Activated effector memory CD4-positive, alpha-beta T cell treated with anti-CD3 and anti-CD28 coated beads, Interleukin-2, amount 50 U/mL, for 16 hours (primary cell): Measurements from ENCODE around the gene UCK1.

ENCODE experiments used
- DNase-seq: peaks from one replicate; pipeline ENCODE4 v3.0.0-alpha.2; 2020

Gene UCK1

DNA sequence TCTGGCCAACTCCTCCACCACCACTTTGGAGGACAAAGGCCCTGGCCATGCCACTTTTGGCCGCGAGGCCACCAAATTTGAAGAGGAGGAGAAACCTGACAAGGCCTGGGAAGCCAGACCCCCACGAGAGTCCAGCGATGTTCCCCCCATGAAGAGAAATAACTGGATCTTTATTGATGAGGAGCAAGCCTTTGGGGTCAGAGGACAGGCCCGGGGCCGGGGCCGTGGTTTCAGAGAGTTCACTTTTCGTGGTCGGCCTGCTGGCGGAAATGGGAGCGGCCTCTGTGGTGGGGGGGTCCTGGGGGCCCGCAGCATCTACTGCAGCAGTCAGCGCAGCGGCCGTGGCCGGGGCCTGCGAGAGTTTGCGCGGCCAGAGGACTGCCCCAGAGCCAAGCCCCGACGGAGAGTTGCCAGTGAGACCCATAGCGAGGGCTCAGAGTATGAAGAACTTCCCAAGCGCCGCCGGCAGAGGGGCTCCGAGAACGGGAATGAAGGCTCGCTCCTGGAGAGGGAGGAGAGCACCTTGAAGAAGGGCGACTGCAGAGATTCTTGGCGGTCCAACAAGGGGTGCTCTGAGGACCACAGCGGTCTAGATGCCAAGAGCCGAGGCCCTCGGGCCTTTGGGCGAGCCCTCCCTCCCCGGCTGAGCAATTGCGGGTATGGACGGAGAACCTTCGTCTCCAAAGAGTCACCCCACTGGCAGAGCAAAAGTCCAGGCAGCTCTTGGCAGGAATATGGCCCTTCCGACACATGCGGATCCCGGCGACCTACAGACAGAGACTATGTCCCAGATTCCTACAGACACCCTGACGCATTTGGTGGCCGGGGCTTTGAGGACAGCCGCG, 55.7 kb downstream of the UCK1 start:
- DNase-seq = peak; percentile 50

- peak; percentile 56 for DNase-seq
Observed at GRCh38 chr9:131474711-131475110, 56.4 kb downstream of the UCK1 start.

DNA sequence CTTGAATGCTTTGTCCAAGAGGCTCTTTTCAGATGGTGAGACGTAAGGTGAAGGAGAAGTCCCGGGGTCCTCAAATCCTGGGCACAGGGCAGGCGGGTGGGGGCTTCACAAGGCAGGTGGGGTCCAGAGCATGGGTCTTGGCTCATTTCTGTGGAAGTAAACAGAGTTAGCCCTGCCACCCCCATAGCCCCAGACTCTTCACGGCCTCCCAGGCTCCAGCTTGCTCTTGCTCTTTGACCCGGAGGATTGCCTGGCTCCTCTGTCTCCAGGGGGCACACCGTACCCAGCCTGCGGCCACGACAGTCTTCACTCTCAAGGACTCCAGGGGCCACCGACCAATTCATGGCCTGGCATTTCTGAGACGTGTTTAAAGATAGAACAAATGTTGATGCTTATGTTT, 57.2 kb downstream of the UCK1 start:
- peak; percentile 24 for DNase-seq
